HPDE6-E6E7 (cell line): ENCODE results near the gene BRICD5.

Source experiments
- DNase-seq: peaks from one replicate; pipeline ENCODE4 v3.0.0; 2011; ENCODE audit warnings: missing footprints; ENCODE audit errors: extremely low spot score

BRICD5 gene

DNA sequence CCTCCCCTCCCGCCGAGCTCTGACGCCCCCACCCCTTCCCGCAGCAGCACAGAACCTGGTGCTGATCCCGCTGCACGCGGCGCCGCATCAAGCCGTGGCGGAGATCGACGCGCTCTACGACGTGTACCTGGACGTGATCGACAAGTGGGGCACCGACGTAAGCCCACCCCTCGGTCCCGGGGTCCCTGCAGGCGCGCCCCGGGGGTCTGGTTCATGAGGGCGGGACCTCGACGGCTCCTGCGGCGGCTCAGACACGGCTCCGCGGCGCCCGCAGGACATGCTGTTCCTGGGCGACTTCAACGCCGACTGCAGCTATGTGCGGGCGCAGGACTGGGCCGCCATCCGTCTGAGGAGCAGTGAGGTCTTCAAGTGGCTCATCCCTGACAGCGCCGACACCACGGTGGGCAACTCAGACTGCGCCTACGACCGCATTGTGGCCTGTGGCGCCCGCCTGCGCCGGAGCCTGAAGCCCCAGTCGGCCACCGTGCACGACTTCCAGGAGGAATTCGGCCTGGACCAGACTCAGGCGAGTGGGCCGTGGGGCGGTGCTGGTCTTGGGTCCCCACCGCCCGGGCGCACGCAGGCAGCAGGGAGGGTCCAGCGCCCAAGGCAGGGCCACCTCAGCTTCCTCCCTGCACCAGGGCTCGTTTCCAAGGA, 27.0 kb upstream of the BRICD5 start:
- no peak for DNase-seq

DNA sequence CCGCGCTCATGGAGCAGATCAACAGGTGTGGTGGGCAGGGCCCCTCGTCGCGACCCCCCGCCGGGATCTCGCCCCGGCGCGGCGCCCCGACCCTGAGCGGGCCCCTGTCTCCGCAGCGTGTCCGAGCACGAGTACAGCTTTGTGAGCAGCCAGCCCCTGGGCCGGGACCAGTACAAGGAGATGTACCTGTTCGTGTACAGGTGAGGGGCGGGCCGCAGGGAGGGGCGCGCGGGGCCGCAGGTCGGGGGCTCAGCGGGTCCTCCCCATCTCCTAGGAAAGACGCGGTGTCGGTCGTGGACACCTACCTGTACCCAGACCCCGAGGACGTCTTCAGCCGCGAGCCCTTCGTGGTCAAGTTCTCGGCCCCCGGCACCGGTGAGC, 26.4 kb upstream of the BRICD5 start:
- DNase-seq: no peak

DNA sequence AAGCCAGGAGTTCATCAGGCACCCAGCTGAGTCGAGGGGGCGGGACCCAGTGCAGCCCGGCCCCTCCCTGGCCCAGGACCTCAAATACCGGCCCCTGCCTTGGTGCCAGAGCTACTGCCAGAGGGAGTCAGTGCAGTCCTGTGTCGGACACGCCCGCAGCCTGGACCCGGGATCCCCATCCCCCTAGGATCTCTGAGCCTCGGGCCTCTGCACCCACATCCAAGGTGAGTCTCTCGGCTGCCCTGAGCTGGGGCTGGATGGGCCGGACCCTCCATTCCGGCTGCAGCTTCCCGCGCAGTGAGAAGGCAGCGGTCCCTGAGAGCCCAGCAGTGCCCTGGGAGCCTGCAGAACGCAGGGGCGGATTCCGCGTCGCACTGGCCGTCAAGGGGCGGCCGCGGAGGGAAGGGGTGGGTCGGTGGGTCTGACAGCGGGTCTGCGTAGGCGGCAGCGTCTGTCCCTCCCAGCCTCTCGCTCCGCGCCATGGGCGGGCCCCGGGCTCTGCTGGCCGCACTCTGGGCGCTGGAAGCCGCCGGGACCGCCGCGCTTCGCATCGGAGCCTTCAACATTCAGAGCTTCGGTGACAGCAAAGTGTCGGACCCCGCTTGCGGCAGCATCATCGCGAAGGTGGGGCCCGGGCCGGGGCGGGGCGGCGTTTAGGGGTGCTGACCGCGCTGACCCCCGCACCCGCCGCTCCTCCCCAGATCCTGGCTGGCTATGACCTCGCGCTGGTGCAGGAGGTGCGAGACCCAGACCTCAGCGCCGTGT, 25.9 kb upstream of the BRICD5 start, which contains the start of gene DNASE1L2:
Gene DNASE1L2 (plus strand): TSS at position 108 of the 765 bp plus-strand sequence. CDS start 373 bp downstream, at position 481.
- no peak for DNase-seq

DNA sequence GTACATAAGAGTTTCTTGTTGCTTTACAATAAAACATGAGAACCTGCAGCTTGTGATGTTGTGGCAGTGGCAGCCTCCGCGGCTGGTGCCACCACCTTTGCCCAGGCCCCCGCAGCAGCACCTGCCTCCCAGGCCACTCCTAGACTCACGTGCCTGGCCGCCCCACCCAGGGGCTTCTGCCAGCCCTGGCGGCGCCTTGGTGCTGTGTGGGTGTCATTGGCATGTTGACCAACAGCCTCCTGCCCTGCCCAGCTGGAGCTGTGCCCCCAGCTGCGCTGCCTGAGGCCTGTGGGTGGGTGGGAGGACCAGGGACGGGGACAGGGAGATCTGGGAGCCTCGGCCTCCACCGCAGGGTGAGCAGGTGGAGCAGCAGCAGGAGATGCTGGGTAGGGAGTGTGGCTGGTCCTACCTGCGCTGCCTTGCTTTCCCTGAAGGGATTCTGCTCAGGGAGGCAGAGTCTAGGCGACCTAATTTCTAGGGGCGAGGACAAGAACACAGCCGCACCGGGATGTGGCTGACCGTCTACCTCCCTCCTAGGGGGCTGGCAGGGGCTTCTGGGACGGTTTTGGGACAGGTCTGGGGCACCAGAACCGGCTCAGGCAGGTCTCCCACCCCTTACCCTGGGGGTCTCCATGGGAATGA, 25.2 kb upstream of the BRICD5 start:
- no peak for DNase-seq

DNA sequence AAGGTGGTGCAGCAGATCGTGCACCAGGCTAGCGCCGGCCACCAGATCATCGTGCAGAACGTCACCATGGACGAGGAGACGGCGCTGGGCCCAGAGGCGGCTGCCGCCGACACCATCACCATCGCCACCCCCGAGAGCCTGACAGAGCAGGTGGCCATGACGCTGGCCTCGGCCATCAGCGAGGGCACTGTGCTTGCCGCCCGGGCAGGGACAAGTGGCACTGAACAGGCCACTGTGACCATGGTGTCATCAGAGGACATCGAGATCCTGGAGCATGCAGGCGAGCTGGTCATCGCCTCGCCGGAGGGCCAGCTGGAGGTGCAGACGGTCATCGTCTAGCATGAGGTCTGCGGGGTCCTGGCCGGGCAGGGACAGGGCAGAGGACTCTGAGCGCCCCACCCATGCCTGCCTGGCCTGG, 24.6 kb upstream of the BRICD5 start:
- DNase-seq: no peak

DNA sequence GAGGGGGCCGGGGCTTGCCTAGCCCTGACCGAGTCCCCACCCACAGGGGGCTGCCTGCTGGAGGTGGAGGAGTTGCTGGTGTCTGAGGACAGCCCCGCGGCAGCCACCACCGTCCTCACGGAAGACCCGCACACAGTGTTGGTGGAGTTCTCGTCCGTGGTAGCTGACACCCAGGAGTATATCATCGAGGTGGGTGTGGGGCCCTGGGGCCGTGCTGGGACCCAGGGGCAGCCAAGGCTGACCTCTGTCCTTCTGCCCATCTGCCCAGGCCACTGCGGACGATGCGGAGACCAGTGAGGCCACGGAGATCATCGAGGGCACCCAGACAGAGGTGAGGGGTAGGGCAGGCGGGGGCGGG, 24.1 kb upstream of the BRICD5 start:
- no peak for DNase-seq

DNA sequence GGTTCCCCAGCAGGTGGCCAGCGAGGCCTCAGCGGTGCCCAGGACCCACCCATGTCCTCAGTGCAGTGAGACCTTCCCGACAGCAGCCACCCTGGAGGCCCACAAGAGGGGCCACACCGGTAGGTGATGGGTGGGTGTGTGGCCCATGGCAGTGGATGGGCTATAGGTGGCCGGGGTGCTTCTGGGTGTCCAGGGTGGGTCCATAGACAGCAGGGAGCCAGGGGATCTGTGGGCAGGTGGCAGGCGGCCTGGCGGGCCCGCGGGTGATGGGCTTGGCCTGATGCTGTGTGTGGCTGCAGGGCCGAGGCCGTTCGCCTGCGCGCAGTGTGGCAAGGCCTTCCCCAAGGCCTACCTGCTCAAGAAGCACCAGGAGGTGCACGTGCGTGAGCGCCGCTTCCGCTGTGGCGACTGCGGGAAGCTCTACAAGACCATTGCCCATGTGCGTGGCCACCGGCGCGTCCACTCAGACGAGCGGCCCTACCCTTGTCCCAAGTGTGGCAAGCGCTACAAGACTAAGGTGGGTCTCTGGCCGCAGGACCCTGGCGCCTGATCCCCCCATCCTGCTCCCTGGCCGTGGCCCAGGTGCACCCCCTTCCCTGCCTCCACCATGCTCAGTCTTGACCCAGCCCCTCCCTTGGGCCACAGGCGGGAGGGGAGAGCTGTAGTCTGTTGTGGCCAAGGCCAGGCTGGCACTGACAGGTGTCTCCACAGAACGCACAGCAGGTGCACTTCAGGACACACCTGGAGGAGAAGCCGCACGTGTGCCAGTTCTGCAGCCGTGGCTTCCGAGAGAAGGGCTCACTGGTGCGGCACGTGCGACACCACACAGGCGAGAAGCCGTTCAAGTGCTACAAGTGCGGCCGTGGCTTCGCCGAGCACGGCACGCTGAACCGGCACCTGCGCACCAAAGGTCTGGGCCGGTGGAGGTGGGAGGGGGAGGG, 23.5 kb upstream of the BRICD5 start:
- no peak for DNase-seq

DNA sequence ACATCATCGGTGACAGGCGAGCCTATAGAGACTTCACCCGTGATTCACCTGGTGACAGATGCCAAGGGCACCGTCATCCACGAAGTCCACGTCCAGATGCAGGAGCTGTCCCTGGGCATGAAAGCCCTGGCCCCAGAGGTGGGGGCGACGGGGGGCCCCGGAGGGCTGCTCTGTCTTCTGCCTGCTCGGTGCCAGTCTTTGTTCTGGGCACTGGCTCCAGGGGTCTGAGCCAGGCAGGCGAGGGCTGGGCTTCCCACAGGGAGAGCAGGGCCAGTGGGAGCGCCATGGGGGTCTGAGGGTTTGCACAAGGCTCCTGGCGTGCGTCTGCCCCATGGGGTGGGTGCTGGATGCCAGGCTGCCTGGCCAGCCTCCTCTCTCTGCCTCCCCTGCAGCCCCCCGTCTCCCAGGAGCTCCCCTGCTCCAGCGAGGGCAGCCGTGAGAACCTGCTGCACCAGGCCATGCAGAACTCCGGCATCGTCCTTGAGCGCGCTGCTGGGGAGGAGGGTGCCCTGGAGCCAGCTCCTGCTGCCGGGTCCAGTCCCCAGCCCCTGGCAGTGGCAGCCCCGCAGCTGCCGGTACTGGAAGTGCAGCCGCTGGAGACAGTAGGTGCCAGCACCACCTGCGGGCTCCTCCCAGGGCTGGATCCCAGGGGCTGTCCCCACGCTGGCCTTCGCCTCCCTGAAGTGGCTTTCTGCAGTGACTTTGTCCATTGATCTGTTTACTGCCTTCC, 22.5 kb upstream of the BRICD5 start:
- no peak for DNase-seq

DNA sequence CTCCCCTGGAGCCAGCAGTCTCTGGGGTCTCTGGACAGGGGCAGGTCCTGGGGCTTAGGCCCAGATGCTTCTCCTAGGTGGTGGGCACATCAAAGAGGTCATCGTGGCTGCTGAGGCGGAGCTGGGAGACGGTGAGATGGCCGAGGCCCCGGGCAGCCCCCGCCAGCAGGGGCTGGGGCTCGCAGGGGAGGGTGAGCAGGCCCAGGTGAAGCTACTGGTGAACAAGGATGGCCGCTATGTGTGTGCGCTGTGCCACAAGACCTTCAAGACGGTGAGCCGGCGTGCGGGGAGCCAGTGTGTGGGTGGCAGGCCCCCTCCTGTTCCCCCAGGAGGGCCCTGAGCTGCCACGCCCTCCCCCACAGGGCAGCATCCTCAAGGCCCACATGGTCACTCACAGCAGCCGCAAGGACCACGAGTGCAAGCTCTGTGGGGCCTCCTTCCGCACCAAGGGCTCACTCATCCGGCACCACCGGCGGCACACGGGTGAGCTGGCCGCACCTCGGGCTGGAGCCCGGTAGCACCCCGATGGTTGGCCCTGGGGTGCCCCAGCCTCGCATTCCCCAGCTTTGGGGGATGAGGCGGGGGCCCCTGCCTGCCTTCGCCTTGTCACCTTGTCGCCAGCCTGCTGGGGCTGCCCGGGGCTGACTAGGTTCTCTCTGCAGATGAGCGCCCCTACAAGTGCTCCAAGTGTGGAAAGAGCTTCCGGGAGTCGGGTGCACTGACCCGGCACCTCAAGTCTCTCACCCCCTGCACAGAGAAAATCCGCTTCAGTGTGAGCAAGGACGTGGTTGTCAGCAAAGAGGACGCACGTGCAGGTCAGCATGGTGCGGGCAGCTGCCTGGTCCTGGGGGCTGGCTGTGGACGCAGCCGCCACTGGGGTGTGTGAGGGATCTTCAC, 21.7 kb upstream of the BRICD5 start:
- DNase-seq: no peak

DNA sequence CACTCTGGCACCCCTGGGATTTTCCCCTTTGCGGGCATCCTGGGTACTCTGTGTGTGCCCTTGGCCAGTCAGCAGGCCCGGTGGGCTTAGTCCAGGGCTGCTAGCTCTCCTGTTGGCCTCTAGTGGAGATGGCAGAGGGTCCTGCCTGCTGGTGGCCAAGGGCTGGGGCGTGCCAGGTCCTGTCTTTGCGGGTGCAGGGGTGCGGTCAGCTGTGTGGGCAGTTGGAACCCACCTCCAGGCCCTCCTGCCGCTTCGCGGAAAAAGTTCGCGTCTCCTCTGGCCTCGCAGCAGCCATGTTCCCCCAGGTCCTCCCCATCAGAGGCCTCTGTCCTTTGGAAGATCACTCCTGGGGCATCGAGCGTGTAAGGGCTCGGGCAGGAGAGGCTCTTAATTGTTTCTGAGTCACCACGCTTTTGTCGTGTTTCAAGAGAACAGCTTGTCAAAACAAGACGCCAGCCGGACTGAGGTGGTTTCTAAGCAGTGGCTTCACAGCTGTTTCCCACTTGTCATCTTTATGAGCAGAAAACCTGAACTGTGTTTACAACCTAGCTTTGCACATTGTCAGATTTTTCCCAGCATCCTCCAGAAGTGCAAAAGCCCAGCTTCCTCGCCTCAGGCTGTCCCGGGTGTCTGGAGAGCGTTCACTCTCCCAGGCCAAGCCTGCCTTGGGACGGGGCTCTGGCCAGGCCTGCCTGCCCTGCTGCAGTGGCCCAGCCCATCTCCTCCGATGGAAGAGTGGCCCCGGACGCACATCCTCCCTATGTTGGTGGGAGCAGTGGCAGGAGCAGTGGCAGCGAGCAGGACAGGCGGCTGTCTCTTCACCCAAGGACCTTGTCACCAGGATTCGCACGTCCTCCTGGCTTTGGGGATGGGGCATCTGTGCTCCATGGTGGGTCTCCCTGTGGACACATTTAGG, 20.6 kb upstream of the BRICD5 start:
- DNase-seq: no peak

DNA sequence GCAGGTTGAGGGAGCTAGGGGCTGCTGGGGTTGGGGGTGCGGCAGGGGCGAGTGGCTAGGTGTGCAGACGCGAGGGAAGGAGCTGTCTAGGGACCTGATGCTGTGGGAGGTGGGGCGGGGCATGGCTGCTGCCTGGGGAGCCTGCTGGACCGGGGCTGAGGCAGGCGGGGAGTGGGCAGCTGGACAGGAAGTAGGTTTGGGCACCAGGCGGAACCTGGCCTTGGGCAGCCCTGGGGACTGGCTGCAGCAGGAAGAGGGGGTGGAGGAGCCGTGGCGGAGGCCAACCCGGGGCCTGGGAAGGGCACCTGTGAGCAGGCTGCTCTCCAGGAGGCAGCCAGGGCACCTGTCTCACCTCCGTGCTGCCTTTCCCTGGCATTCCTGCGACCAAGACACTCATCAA, 19.7 kb upstream of the BRICD5 start:
- no peak for DNase-seq

DNA sequence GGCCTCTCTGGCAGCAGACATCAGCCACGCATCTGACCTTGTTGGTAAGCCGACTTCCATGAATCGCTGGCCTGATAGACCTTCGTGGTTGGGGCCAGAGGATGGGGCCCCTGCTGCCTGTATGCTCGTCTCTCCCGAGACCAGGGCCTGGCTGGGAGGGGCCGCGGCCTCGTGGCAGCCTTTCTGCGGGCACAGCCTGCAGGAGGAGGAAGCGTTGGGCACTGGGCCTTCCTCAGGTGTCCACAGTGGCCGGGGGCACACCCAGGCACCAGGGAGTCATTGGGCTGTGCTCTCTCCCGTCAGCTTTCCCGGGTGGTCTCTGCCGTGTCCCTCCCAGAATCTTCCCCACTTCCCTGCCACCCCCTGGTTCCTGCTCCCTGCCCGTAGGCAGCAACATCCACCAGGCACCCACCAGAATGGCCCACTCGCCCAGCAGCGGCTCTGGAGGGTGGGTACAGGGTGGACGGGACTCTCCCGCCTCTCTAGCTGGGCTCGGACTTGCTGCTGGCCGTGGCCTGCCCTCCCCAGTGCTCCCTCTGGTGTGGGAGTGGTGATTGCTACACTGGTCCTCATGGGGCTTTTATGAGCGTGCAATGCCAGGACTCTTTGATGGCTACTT, 19.1 kb upstream of the BRICD5 start:
- no peak for DNase-seq

DNA sequence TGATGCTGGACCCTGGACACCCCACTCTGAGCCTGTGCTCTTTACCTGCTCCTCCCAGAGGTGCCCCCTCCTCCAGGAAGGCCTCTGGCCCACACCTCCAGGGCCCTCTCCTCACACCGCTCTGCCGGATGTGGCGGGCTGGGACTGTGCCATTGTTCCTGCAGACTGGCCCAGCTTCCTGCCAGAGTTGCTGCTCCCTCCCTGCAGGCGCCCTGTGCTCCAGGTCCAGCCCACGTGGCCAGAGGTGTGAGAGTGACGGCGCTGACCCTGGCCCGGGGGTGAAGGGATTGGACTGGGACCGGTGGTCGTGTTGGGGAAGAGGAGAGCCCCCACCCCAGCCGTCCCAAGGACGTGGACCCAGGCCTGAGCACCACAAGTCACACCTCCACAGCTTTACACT, 18.4 kb upstream of the BRICD5 start:
- DNase-seq: no peak

DNA sequence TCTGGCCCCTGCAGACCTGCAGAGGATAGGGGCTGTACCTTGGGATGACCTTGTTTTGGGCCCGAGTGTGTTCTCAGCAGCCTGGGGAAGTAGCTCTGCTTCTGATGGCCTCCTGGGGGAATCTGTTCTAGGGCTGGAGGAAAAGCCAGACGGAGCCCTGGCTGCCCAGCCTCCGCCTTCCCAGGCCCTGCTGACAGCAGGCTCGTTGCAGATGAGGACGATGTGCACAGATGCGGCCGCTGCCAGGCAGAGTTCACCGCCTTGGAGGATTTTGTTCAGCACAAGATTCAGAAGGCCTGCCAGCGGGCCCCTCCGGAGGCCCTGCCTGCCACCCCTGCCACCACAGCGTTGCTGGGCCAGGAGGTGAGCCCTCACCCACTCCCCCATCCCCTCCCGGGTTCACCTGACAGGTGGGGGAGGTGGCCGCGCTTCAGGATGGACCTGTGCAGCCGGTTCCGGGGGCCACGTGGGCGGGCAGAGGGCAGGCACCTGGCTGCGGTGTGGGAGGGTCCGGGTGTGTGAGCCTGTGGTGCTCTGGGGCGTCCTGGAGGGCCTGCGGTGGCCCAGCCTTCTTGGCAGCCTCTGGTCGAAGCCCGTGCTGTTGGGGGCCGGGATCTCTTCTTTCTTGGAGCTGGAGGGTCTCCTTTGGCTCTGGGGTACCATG, 17.6 kb upstream of the BRICD5 start:
- DNase-seq: no peak

DNA sequence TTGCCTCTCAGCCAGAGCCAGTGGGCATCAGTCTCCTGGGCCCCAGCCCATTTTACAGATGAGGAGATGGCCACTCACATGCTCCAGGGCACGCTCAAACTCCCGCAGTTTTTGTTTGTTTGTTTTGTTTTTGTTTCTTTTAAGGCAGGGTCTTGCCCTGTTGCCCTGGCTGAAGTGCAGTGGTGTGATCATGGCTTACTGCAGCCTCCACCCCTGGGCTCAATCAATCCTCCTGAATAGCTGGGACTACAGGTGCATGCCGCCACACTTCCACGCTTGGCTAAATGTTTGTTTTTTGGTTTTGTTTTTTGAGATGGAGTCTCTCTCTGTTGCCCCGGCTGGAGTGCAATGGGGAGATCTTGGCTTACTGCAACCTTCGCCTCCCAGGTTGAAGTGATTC, 16.3 kb upstream of the BRICD5 start:
- no peak for DNase-seq

DNA sequence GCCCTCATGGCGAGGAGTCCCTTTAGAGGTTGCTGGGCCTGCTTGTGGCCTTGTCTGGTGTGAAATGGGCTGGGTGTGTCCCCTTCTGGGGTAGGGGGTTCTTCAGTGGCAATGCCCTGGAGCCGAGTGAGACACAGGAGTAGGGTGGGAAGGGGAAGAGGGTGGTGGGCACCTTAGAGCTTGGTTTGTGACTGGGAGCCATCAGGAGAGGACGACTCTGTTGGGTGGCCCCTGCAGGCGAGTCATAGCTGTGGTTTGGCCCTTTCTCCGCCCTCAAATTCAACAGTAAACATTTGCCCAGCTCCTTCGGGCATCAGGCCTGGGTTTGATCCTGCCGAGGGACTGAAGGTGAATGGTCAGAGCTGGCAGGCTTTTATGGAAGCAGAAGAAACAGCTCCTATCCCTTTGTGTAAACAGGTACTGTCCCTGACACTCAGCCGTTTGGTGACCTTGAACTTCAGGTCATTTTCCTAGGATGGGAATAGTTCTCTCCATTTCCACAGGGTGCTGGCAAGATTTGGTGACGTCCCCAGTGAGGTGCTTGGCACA, 15.7 kb upstream of the BRICD5 start:
- no peak for DNase-seq

DNA sequence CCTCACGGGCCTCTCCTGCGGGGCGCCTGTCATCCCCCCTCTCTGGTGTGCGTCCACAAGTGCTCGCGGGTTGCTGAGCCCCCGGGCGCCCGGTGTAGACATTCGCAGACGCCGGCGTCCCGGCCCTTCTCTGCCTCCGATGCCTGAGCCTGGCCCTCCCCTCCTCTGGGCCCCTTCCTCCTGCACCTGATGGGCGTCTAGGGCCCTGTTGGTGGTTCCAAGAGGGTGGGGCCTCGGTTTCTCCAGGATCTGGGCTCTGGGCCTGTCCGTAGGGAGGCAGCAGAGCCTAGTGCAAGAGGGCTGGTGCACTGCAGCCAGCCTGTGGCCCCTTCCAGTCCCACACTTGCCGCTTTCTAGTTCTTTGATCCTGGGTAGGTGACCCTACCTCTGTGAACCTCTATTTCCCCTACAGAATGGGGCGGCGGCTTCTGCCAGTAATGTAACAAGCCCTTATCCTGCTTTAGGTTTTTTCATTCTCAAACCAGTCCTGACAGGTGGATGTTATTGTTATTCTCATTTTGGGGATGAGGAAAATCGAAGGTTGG, 13.4 kb upstream of the BRICD5 start:
- DNase-seq: no peak
